Measurements from ENCODE around the gene AGBL1.

- TF ChIP-seq TAF1 (IDR thresholded peaks at IDR 0.05; ENCODE audit: borderline replicate concordance, insufficient read depth, low read length): no peak
- TF ChIP-seq REST (IDR thresholded peaks at IDR 0.05; ENCODE audit: insufficient read depth in 1 of 2, low read depth in 2 of 2, low read length in 2 of 2): no peak
These were observed 183.6 kb downstream of the AGBL1 start for GRCh38 chr15:86263230-86263629.

Data from PFSK-1 (cell line).